Measurements from ENCODE around the gene MAP2.
A peak's percentile ranks its signal among the peaks of the same experiment; 100 is the strongest.

The MAP2 gene

GRCh38 chr2:209741953-209742352 lies 318.1 kb downstream of the MAP2 start:
- no peak for DNase-seq

GRCh38 chr2:209753020-209753419 lies 329.2 kb downstream of the MAP2 start:
- no peak for DNase-seq

GRCh38 chr2:209757163-209757562 lies 333.3 kb downstream of the MAP2 start:
- no peak for DNase-seq

- no peak for DNase-seq
These were observed 337.7 kb downstream of the MAP2 start for GRCh38 chr2:209761566-209761965.

- no peak for DNase-seq
These were observed 338.7 kb downstream of the MAP2 start for GRCh38 chr2:209762563-209762962.

- DNase-seq = no peak
These were observed 339.3 kb downstream of the MAP2 start for GRCh38 chr2:209763106-209763505.

- no peak for DNase-seq
These were observed 342.8 kb downstream of the MAP2 start for GRCh38 chr2:209766613-209767012.

- no peak for DNase-seq
These were observed 343.5 kb downstream of the MAP2 start for GRCh38 chr2:209767316-209767715.

GRCh38 chr2:209768557-209768956 lies 344.7 kb downstream of the MAP2 start:
- no peak for DNase-seq

- DNase-seq = peak; percentile 51
These were observed 347.8 kb downstream of the MAP2 start, which contains the start of gene UNC80 for GRCh38 chr2:209771474-209772289. TSS of gene UNC80 (plus strand) at chr2:209771832. CDS start at chr2:209772073, 241 bp downstream.

GRCh38 chr2:209772290-209772685 lies 348.4 kb downstream of the MAP2 start:
- DNase-seq = peak; percentile 54

GRCh38 chr2:209773377-209773776 lies 349.5 kb downstream of the MAP2 start:
- no peak for DNase-seq
